SJCRH30 (cell line): ENCODE data around the gene EMX1. TPM values are rescaled to one million over a fixed set of nuclear protein-coding genes. Genes with fewer than 3 reads are reported as not detected.
A peak's percentile ranks its signal among the peaks of the same experiment; 100 is the strongest.
"Not testable (repeated sequence)": the region's sequence is repeated elsewhere in the genome, so short reads cannot be mapped to it uniquely, and the experiment has no call there.

Source experiments
- DNase-seq, 2 experiments: peaks; one replicate each; pipeline ENCODE4 v3.0.0-alpha.2; 2015 to 2020
- H3K27ac ChIP-seq: fragments of 250-450 bp; sonication (Bioruptor Pico); 2 replicates; pipeline ENCODE4 v1.5.1; 2020; ENCODE audit warnings: mild to moderate bottlenecking, moderate library complexity
- H3K27me3 ChIP-seq: fragments of 250-450 bp; sonication (Bioruptor Pico); 2 replicates; pipeline ENCODE4 v1.5.1; 2020; ENCODE audit warnings: mild to moderate bottlenecking, moderate library complexity
- H3K36me3 ChIP-seq: fragments of 250-450 bp; sonication (Bioruptor Pico); 2 replicates; pipeline ENCODE4 v1.5.1; 2020; ENCODE audit warnings: mild to moderate bottlenecking, moderate library complexity
- H3K4me1 ChIP-seq: fragments of 250-450 bp; sonication (Bioruptor Pico); 2 replicates; pipeline ENCODE4 v1.5.1; 2020; ENCODE audit warnings: mild to moderate bottlenecking, moderate library complexity
- H3K4me3 ChIP-seq: fragments of 250-450 bp; sonication (Bioruptor Pico); 2 replicates; pipeline ENCODE4 v1.5.1; 2020; ENCODE audit warnings: mild to moderate bottlenecking, moderate library complexity
- H3K9me3 ChIP-seq: fragments of 250-450 bp; sonication (Bioruptor Pico); replicated peaks from 2 replicates; pipeline ENCODE4 v1.5.1; 2020; ENCODE audit warnings: mild to moderate bottlenecking, moderate library complexity
- total RNA-seq: library from RNA; depleted of rRNA; stranded (reverse); fragments of >200 nt; shearing (Covaris generic); gene quantifications from 2 replicates; pipeline ENCODE4 v1.2.3, GENCODE V29; 2014

Gene EMX1
- total RNA-seq, 1 experiment from 2014 or later, result not detected

- H3K27ac ChIP-seq, result no peak overlapping the region
- peak; percentile 74 to 85 for DNase-seq
These were observed 23.6 kb upstream of the EMX1 start for GRCh38 chr2:72893594-72894319.

GRCh38 chr2:72894514-72894913 lies 22.8 kb upstream of the EMX1 start:
- Histone ChIP-seq H3K27ac (no peak overlapping the region), H3K4me1 (peaks cover 14% of the 10 kb centered on the region; the same call in 1 of the 2 replicates), H3K36me3 (peaks cover 3% of the 10 kb centered on the region; the same call in 1 of the 2 replicates), H3K27me3 (peaks cover 9% of the 10 kb centered on the region; the same call in 1 of the 2 replicates), H3K9me3 (no peaks in the 10 kb centered on the region), H3K4me3 (no peak overlapping the region)
- DNase-seq, result no peak

More at GRCh38 chr2:72893594-72894319, 23.6 kb upstream of the EMX1 start:
- no peak overlapping the region for H3K4me3 ChIP-seq
- peaks cover 8% of the 10 kb centered on the region; the same call in 1 of the 2 replicates for H3K27me3 ChIP-seq
- no peaks in the 10 kb centered on the region for H3K9me3 ChIP-seq
- peaks cover 14% of the 10 kb centered on the region; the same call in 1 of the 2 replicates for H3K4me1 ChIP-seq
- peaks cover 3% of the 10 kb centered on the region; the same call in 1 of the 2 replicates for H3K36me3 ChIP-seq

- Histone ChIP-seq H3K27me3 (peaks cover 9% of the 10 kb centered on the region; the same call in 1 of the 2 replicates), H3K9me3 (no peaks in the 10 kb centered on the region), H3K4me3 (peak overlapping the region; percentile 41), H3K27ac (no peak overlapping the region), H3K4me1 (peaks cover 14% of the 10 kb centered on the region; the same call in 1 of the 2 replicates), H3K36me3 (peaks cover 3% of the 10 kb centered on the region; the same call in 1 of the 2 replicates)
- peak; percentile 51 to 66 for DNase-seq
These were observed 22.2 kb upstream of the EMX1 start for GRCh38 chr2:72895154-72895553.

DNA sequence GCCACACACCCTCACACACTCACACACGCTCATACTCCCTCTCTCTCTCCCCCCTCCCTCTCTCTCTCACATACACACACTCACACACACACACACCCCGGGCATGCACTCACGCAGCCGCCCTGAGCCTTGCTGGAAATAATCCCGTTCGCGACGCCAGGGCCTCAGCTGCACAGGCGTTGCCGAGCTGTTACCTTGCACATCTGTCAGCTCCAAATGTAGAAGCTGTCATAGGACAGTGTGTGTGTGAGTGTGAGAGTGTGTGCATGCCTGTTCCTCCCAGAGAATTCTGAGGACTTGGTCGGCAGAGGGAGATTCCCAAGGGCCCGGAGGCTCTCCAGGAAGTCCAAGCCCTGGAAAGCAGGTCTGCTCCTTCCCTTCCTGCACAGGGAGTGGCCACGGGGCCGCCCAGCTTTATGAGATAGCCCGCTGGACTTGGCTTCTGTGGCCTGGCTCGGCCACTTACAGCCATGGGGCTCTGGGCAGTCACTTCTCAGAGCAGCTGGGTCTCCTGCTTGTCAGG lies 21.5 kb upstream of the EMX1 start:
- peak; percentile 61 to 66 for DNase-seq
- H3K27ac ChIP-seq, result no peak overlapping the region
- peak overlapping the region; percentile 41 for H3K4me3 ChIP-seq
- H3K36me3 ChIP-seq, result peaks cover 3% of the 10 kb centered on the region; the same call in 1 of the 2 replicates
- peaks cover 14% of the 10 kb centered on the region; the same call in 1 of the 2 replicates for H3K4me1 ChIP-seq
- no peaks in the 10 kb centered on the region for H3K9me3 ChIP-seq
- H3K27me3 ChIP-seq, result peaks cover 9% of the 10 kb centered on the region; the same call in 1 of the 2 replicates

DNA sequence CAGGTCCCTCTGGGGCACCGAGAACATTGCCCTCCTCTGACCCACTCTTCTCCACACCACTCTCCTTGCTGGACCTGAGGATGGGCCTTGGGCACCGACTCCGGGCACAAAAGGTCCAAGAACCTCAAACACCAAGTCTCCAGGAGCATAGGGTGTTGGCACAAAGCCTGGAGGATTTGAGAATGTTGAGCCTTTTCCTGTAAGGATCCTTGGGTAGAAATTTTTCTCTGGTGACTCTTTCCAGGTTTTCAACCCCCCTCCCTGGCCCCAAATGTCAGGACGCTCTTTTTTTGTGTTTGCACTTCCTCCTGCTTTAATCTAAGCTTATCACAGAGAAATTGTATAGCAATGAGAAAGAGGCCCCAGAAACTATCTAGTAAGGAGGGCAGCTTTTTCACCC lies 20.9 kb upstream of the EMX1 start:
- Histone ChIP-seq H3K27me3 (peaks cover 9% of the 10 kb centered on the region; the same call in 1 of the 2 replicates), H3K27ac (no peak overlapping the region), H3K36me3 (peaks cover 3% of the 10 kb centered on the region; the same call in 1 of the 2 replicates), H3K4me3 (no peak overlapping the region), H3K9me3 (no peaks in the 10 kb centered on the region), H3K4me1 (peaks cover 14% of the 10 kb centered on the region; the same call in 1 of the 2 replicates)
- DNase-seq, result no peak

GRCh38 chr2:72897785-72898584 lies 19.3 kb upstream of the EMX1 start:
- H3K4me1 ChIP-seq, result peaks cover 14% of the 10 kb centered on the region; the same call in 1 of the 2 replicates
- H3K4me3 ChIP-seq, result no peak overlapping the region
- no peaks in the 10 kb centered on the region for H3K9me3 ChIP-seq
- peak in 1 of 2 experiments; percentile 31 for DNase-seq
- no peak overlapping the region for H3K27ac ChIP-seq
- no peaks in the 10 kb centered on the region for H3K36me3 ChIP-seq
- H3K27me3 ChIP-seq, result peaks cover 9% of the 10 kb centered on the region; the same call in 1 of the 2 replicates

GRCh38 chr2:72898585-72898906 lies 18.8 kb upstream of the EMX1 start:
- H3K27me3 ChIP-seq, result peaks cover 9% of the 10 kb centered on the region; the same call in 1 of the 2 replicates

GRCh38 chr2:72900191-72900825 lies 17.0 kb upstream of the EMX1 start:
- Histone ChIP-seq H3K4me3 (no peak overlapping the region), H3K9me3 (no peaks in the 10 kb centered on the region), H3K4me1 (peaks cover 6% of the 10 kb centered on the region; the same call in 1 of the 2 replicates), H3K36me3 (no peaks in the 10 kb centered on the region), H3K27ac (no peak overlapping the region), H3K27me3 (peaks cover 9% of the 10 kb centered on the region; the same call in 1 of the 2 replicates)
- DNase-seq, result no peak

More at GRCh38 chr2:72898585-72898906, 18.8 kb upstream of the EMX1 start:
- no peaks in the 10 kb centered on the region for H3K9me3 ChIP-seq
- DNase-seq, result no peak
- no peaks in the 10 kb centered on the region for H3K36me3 ChIP-seq
- H3K4me3 ChIP-seq, result no peak overlapping the region
- no peak overlapping the region for H3K27ac ChIP-seq
- peaks cover 14% of the 10 kb centered on the region; the same call in 1 of the 2 replicates for H3K4me1 ChIP-seq

GRCh38 chr2:72901426-72901825 lies 15.9 kb upstream of the EMX1 start:
- no peak overlapping the region for H3K4me3 ChIP-seq
- peaks cover 5% of the 10 kb centered on the region for H3K4me1 ChIP-seq
- no peaks in the 10 kb centered on the region for H3K36me3 ChIP-seq
- peaks cover 4% of the 10 kb centered on the region; the same call in 1 of the 2 replicates for H3K9me3 ChIP-seq
- DNase-seq, result no peak
- H3K27ac ChIP-seq, result no peak overlapping the region
- peaks cover 9% of the 10 kb centered on the region; the same call in 1 of the 2 replicates for H3K27me3 ChIP-seq

DNA sequence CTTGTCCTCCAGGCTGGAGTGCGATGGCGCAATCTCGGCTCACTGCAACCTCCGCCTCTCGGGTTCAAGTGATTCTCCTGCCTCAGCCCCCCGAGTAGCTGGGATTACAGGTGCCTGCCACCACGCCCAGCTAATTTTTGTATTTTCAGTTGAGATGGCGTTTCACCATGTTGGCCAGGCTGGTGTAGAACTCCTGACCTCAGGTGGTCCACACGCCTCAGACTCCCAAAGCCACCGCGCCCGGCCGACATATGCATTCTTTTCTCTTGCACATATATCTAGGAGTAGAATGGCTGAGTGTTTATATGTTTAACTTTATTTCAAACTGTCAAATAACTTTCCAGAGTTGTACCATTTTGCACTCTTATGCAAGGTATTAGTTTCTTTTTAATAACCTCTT lies 9.9 kb upstream of the EMX1 start:
- DNase-seq, H3K36me3 ChIP-seq, H3K4me3 ChIP-seq, H3K9me3 ChIP-seq, H3K4me1 ChIP-seq, H3K27ac ChIP-seq: not testable (repeated sequence)
- H3K27me3 ChIP-seq, result peaks cover 11% of the 10 kb centered on the region

GRCh38 chr2:72908741-72909140 lies 8.6 kb upstream of the EMX1 start:
- Histone ChIP-seq H3K4me3 (no peak overlapping the region), H3K36me3 (no peaks in the 10 kb centered on the region), H3K27ac (no peak overlapping the region), H3K27me3 (peaks cover 16% of the 10 kb centered on the region), H3K4me1 (no peaks in the 10 kb centered on the region; the same call in 1 of the 2 replicates), H3K9me3 (peaks cover 6% of the 10 kb centered on the region; the same call in 1 of the 2 replicates)
- DNase-seq, result no peak

GRCh38 chr2:72911256-72911655 lies 6.1 kb upstream of the EMX1 start:
- Histone ChIP-seq H3K4me1 (no peaks in the 10 kb centered on the region), H3K36me3 (no peaks in the 10 kb centered on the region), H3K9me3 (0 out of 2 replicates have a peak, but pooled peaks cover 3% of the 10 kb centered on the region), H3K27ac (no peak overlapping the region), H3K4me3 (no peak overlapping the region), H3K27me3 (peaks cover 29% of the 10 kb centered on the region)
- DNase-seq, result no peak

DNA sequence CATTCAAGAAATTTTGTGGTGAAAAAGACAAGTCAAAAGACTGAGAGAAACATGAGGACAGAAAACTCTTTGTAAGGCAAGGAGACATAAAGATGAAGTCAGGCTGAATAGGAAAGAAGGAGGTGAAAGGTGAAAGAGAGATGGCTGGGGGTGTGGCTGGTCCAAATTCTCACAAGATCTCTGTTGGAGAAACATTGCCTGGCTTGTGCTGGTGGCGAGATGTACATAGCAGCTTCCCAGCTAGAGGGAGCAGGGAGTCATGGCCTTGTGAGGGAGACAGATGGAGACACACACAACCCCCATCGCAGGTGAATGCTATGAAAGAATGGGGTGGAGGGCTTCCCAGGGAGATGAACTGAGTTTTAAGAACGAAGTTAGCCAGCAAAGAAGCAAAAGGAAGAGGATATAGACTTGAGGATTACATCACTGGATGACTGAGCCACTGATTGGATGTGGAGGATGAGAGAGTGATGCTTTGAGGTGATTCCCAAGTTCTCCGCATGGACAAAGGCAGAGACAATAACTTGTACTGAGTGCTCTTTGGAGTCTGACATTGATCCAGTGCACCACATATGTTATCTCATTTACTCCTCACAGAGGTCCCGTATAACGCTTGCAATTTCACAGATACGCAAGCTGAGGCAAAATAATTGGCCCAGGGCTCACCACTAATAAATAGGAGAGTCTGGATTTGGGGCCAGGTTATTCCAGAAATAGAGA lies 3.7 kb upstream of the EMX1 start:
- H3K4me1 ChIP-seq, result no peaks in the 10 kb centered on the region
- peaks cover 39% of the 10 kb centered on the region for H3K27me3 ChIP-seq
- DNase-seq, result no peak
- 0 out of 2 replicates have a peak, but pooled peaks cover 3% of the 10 kb centered on the region for H3K9me3 ChIP-seq
- no peak overlapping the region for H3K27ac ChIP-seq
- H3K4me3 ChIP-seq, result no peak overlapping the region
- H3K36me3 ChIP-seq, result no peaks in the 10 kb centered on the region

DNA sequence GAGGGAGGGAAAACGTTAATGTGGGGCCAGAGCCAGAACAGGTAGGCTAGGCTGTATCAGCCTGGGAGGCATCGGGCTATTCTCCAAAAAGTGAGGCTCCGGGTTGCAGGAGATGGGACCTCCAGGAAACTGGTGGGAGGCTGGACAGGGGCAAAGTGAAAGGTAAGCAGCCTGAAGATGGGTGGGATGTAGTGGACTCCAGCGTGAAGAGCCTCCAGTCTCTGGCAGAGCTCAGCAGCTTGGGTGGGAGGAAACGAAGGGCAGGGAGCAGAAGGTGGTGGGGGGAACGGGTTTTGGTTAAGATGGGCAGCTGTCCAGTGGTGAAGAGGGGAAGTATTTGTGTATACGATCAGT lies 3.1 kb upstream of the EMX1 start:
- no peaks in the 10 kb centered on the region for H3K9me3 ChIP-seq
- no peak overlapping the region for H3K4me3 ChIP-seq
- H3K27me3 ChIP-seq, result peaks cover 44% of the 10 kb centered on the region
- H3K36me3 ChIP-seq, result no peaks in the 10 kb centered on the region
- DNase-seq, result no peak
- H3K4me1 ChIP-seq, result no peaks in the 10 kb centered on the region
- no peak overlapping the region for H3K27ac ChIP-seq
